Caco-2 (cell line): ENCODE results near the gene OR2Y1. TPM values are rescaled to one million over a fixed set of nuclear protein-coding genes. Genes with fewer than 3 reads are reported as not detected.

Experiments
- BruUV-seq: library from RNA; stranded (reverse); fragments of 400-500 nt; replicated peaks from 2 replicates; lab custom pipeline; 2021; lab: Mats Ljungman, UMichigan
- CTCF ChIA-PET: fragments of 300-600 bp; sonication (Branson Sonifier 250); formaldehyde crosslinking; loops from one replicate; lab custom pipeline; 2022; ENCODE audit warnings: antibody characterized with exemption; lab: Charles Lee
- POLR2A ChIA-PET: fragments of 300-600 bp; sonication (Branson Sonifier 250); formaldehyde crosslinking; loops from one replicate; lab custom pipeline; 2022; ENCODE audit warnings: antibody characterized with exemption; lab: Charles Lee
- DNase-seq, 2 experiments: peaks; one replicate each; pipeline versions ENCODE4 v3.0.0 to v3.0.0-alpha.2; 2020 to 2022
- H3K27me3 ChIP-seq: replicated peaks from 2 replicates; pipeline ENCODE4 v1.6.0; 2011; ENCODE audit warnings: low read length; ENCODE audit not compliant: control insufficient read depth, insufficient read depth
- H3K36me3 ChIP-seq: 2 replicates; pipeline ENCODE4 v1.5.1; 2011; ENCODE audit warnings: low read length; ENCODE audit not compliant: control insufficient read depth, insufficient read depth
- H3K4me1 ChIP-seq: fragments of 250-450 bp; sonication (Bioruptor Pico); 2 replicates; pipeline ENCODE4 v1.5.1; 2020; ENCODE audit warnings: mild to moderate bottlenecking
- H3K4me3 ChIP-seq: 2 replicates; pipeline ENCODE4 v1.5.1; 2011; ENCODE audit warnings: low read depth, mild to moderate bottlenecking, control low read depth, low read length
- H3K9me3 ChIP-seq: fragments of 250-450 bp; sonication (Bioruptor Pico); 2 replicates; pipeline ENCODE4 v1.5.1; 2020; ENCODE audit warnings: mild to moderate bottlenecking, moderate library complexity
- H3K27ac Mint-ChIP-seq: one replicate; pipeline ENCODE4 v1.8.0; 2022; ENCODE audit warnings: mixed read lengths; ENCODE audit not compliant: unreplicated experiment
- H3K27me3 Mint-ChIP-seq: one replicate; pipeline ENCODE4 v1.8.0; 2022; ENCODE audit warnings: mixed read lengths; ENCODE audit not compliant: insufficient read depth, unreplicated experiment
- H3K36me3 Mint-ChIP-seq: one replicate; pipeline ENCODE4 v1.8.0; 2022; ENCODE audit warnings: mild to moderate bottlenecking, mixed read lengths; ENCODE audit not compliant: insufficient read depth, unreplicated experiment
- H3K4me1 Mint-ChIP-seq: one replicate; pipeline ENCODE4 v1.8.0; 2022; ENCODE audit warnings: low read depth, mixed read lengths; ENCODE audit not compliant: unreplicated experiment
- H3K4me3 Mint-ChIP-seq: one replicate; pipeline ENCODE4 v1.8.0; 2022; ENCODE audit warnings: mild to moderate bottlenecking, moderate library complexity, mixed read lengths; ENCODE audit not compliant: unreplicated experiment
- H3K9me3 Mint-ChIP-seq: one replicate; pipeline ENCODE4 v1.8.0; 2022; ENCODE audit warnings: mixed read lengths; ENCODE audit not compliant: unreplicated experiment
- CTCF ChIP-seq, 2 experiments: fragments of 200-600 bp in 1 of 2; IDR thresholded peaks; 1 replicate in 1 of 2; 2 replicates in 1 of 2; pipeline versions ENCODE4 v1.5.1 to v1.8.0; 2011 to 2022; ENCODE audit warnings: antibody characterized with exemption in 1 of 2, control low read depth in 1 of 2, inconsistent platforms in 1 of 2, low read depth in 1 of 2, low read length in 1 of 2, mild to moderate bottlenecking in 1 of 2, moderate library complexity in 1 of 2; ENCODE audit not compliant: insufficient read depth in 1 of 2, severe bottlenecking in 1 of 2, unreplicated experiment in 1 of 2
- intact Hi-C: fragments of 100-400 bp; cut with micrococcal nuclease; formaldehyde crosslinking; loops from one replicate; pipeline ENCODE4 v1.10.0; 2022; ENCODE audit not compliant: unreplicated experiment
- total RNA-seq: library from RNA; stranded (reverse); gene quantifications from 2 replicates; pipeline ENCODE4 v1.2.3, GENCODE V29; 2022

Gene OR2Y1
- total RNA-seq, 1 experiment from 2014 or later = not detected

- H3K27me3 Mint-ChIP-seq = peaks cover 13% of the 10 kb centered on the region
- H3K36me3 Mint-ChIP-seq = no peaks in the 10 kb centered on the region
- no TSS peak for BruUV-seq
- no peak overlapping the region for H3K27ac Mint-ChIP-seq
- H3K9me3 Mint-ChIP-seq = no peaks in the 10 kb centered on the region
- POLR2A ChIA-PET = no interaction called here
- Histone ChIP-seq H3K9me3 (peaks cover 3% of the 10 kb centered on the region; the same call in 1 of the 2 replicates), H3K4me1 (peaks cover 7% of the 10 kb centered on the region; the same call in 1 of the 2 replicates), H3K27me3 (no peaks in the 10 kb centered on the region), H3K4me3 (no peak overlapping the region), H3K36me3 (no peaks in the 10 kb centered on the region)
- TF ChIP-seq CTCF (IDR thresholded peaks at IDR 0.05; ENCODE audit: insufficient read depth in 1 of 2, low read depth in 1 of 2, low read length in 1 of 2, severe bottlenecking in 1 of 2, unreplicated experiment in 1 of 2) = no peak
- H3K4me3 Mint-ChIP-seq = no peak overlapping the region
- CTCF ChIA-PET = no interaction called here
- no peak for DNase-seq
- H3K4me1 Mint-ChIP-seq = peaks cover 6% of the 10 kb centered on the region
- intact Hi-C loops = no loop called here
Observed at GRCh38 chr5:180739271-180739670, 587 bp downstream of the OR2Y1 start.

- BruUV-seq = no TSS peak
- Histone ChIP-seq H3K9me3 (no peaks in the 10 kb centered on the region), H3K27me3 (no peaks in the 10 kb centered on the region), H3K4me1 (no peaks in the 10 kb centered on the region), H3K4me3 (no peak overlapping the region), H3K36me3 (no peaks in the 10 kb centered on the region)
- ChIA-PET CTCF (no interaction called here), POLR2A (no interaction called here)
- H3K4me3 Mint-ChIP-seq = no peak overlapping the region
- peaks cover 15% of the 10 kb centered on the region for H3K27me3 Mint-ChIP-seq
- TF ChIP-seq CTCF (IDR thresholded peaks at IDR 0.05; ENCODE audit: insufficient read depth in 1 of 2, low read depth in 1 of 2, low read length in 1 of 2, severe bottlenecking in 1 of 2, unreplicated experiment in 1 of 2) = no peak
- no peaks in the 10 kb centered on the region for H3K36me3 Mint-ChIP-seq
- H3K4me1 Mint-ChIP-seq = peaks cover 6% of the 10 kb centered on the region
- H3K27ac Mint-ChIP-seq = no peak overlapping the region
- intact Hi-C loops = no loop called here
- no peak for DNase-seq
- no peaks in the 10 kb centered on the region for H3K9me3 Mint-ChIP-seq
Observed at GRCh38 chr5:180736536-180736935, 3.3 kb downstream of the OR2Y1 start.

- no TSS peak for BruUV-seq
- Histone ChIP-seq H3K4me1 (no peaks in the 10 kb centered on the region), H3K36me3 (no peaks in the 10 kb centered on the region), H3K27me3 (no peaks in the 10 kb centered on the region; the same call in 1 of the 2 replicates), H3K9me3 (peaks cover 2% of the 10 kb centered on the region; the same call in 1 of the 2 replicates), H3K4me3 (no peak overlapping the region)
- ChIA-PET POLR2A (no interaction called here), CTCF (no interaction called here)
- Mint-ChIP-seq H3K27me3 (peaks cover 34% of the 10 kb centered on the region), H3K9me3 (no peaks in the 10 kb centered on the region), H3K4me3 (no peak overlapping the region), H3K36me3 (no peaks in the 10 kb centered on the region), H3K4me1 (no peaks in the 10 kb centered on the region), H3K27ac (no peak overlapping the region)
- no peak for DNase-seq
- no peak for TF ChIP-seq CTCF (IDR thresholded peaks at IDR 0.05; ENCODE audit: insufficient read depth in 1 of 2, low read depth in 1 of 2, low read length in 1 of 2, severe bottlenecking in 1 of 2, unreplicated experiment in 1 of 2)
- intact Hi-C loops = no loop called here
Observed at GRCh38 chr5:180724944-180725343, 14.9 kb downstream of the OR2Y1 start.
